Stimulated activated CD4-positive, alpha-beta T cell treated with anti-CD3 and anti-CD28 coated beads, Interleukin-15, amount 100 ng/mL, for 1 hour (primary cell): ENCODE measurements around the gene RPL27A.

Experiments used
- DNase-seq, 2 donors: peaks; one replicate each; pipeline ENCODE4 v3.0.0-alpha.2; 2020; ENCODE audit warnings: low read depth in 1 of 2, low spot score in 1 of 2

Gene RPL27A

DNA sequence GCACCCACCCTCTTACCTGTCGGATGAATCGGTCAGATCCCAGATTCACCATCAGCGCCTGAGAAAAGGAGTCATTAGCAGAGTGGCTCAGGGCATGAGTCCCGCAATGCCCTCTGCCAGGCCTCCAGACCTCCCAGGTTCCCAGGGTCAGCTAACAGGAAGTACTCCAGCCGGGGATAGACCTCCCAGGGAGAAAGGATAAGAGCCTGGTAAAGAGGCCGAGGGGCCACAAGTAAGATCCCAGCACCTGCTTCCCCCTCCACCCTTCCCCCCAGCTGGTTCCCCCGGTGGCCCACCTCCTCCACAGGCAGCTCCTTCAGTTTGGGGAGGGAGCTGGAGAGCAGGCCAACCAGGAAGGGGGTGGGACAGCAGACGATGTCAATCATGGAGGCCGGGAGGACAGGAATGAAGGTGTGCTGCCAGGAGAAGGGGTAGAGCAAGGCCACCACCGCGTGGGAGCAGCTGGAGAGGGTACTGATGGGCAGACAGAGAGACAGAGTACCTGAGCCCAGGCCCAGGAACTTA, 16.4 kb downstream of the RPL27A start:
- no peak for DNase-seq

DNA sequence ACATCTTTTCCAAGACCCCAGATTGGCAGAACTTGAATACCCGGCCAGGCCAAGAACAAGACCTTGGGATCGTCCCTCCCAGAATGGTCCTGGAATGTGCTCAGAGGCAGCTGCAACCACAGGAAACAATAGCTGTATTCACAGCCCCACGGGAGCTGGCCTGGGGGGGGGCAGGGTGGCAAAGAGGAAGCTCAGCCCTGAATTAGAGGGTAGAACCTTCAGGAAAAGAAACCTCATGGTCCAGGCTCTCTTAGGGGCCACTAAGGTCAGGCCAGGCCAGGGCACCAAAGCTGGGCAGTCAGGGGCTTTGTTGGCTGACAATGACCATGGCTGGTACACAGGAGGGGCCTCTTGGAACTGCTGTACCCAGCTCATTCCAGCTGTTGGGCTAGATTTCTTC, 17.3 kb downstream of the RPL27A start:
- no peak for DNase-seq

DNA sequence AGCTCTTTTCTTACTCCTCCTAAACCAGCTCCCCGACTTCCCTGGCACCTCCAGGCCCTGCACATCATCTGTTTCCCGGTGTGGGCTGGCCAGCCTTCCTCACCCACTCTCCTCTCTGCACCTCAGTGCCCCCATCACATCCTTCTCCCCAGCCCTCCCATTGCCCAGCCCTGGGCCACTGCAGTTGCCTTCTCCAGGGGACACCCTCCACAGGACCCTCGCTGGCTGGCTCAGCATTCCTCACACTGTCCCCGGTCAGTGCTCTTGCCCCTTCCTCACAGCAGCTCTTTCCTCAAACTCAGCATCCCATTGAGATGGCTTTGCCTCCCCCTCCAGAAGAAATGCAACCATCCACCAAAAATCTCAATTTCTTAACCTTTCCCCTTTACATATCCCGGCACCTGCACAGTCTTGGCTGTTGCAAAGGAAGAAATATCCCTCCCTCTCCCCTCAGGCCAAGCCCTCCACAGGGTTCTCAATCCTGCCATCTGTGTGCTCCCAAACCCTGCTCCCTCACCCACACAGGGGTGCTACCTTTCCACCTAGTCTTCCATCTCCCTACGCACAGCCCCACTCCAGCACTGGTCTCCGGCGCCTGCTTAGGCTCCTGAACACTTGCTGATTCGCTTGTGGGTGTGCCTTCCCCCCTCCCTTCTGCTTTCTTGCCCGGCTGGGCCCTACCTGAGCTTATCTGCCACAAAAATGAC, 19.5 kb downstream of the RPL27A start:
- no peak for DNase-seq

- no peak for DNase-seq
Measured at GRCh38 chr11:8702598-8702915, 20.0 kb downstream of the RPL27A start.

DNA sequence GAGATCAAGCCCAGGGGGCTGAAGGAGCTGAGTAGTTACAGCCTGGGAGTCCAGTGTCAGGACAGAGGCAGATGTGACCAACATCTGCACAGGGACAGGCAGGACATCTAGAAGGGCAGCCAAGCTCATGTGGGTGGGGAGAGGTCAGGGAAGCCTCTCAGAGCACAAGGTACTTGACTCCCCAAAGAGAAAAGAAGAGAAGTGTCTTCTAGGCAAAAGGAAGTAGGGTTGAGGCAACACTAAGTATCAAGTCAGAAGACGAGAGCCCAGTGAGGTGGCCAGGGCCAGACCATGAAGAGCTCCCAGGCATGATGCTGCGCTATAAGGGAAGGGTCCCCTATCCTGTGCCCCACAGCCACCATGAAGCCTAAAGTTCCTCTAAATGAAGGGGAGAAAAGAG, 21.5 kb downstream of the RPL27A start:
- DNase-seq, result no peak

- DNase-seq, result no peak
Measured at GRCh38 chr11:8705146-8705545, 22.6 kb downstream of the RPL27A start.

GRCh38 chr11:8706673-8707432, 24.3 kb downstream of the RPL27A start:
- no peak for DNase-seq

- DNase-seq, result no peak
Measured at GRCh38 chr11:8707541-8708191, 25.1 kb downstream of the RPL27A start.

DNA sequence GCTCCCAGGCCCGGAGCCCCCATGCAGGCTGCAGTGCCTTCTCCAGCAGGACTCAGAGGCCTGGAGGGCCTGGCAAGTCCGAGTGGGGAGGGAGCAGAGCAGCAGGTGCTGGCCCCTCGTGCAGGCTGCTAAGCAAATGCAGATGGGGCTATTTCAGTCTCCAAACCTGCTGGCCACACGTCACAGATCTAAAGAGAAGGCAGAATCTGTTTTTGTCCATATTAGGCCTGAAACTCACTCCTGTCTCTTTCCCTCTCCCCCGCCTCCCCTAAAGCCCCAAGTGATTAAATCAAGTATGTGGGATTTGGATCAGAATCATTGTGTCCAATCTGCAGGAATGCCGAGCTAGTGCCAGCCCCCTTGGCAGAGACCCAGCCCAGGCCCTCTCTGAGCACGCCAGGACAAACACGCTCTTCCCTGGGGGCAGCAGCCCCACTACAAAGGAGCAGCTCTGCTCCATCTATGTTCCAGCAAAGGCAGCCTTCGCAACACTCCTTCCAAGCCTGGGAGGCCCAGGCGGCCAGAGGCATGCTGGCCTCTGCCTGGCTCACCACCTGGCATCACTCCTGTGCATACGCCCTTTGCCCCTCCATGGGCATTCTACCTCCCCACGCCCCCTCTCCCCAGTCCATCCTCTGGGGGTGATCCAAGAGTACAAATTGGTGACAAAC, 26.5 kb downstream of the RPL27A start:
- DNase-seq, result no peak

- no peak for DNase-seq
Measured at GRCh38 chr11:8709777-8710176, 27.2 kb downstream of the RPL27A start.

- no peak for DNase-seq
Measured at GRCh38 chr11:8711895-8712442, 29.4 kb downstream of the RPL27A start.

DNA sequence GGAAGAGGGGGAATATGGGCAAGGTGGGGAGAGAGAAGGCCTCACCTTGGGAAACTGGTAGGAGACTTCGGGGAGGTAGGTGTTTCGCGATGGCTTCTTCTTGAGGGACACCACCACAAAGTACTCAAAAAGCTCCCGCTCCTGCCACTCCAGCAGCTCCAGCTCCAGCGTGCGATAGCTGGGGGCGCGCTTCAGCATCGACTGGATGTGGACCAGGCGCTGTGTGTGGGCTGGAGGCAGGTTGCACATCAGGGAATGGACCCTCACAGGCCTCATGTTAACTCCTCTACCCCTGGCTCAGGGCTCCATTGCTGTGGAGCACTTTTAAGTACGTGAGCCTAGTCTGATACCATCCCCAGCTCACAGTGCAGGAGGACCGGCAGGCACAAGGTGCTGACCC, 29.9 kb downstream of the RPL27A start:
- no peak for DNase-seq

GRCh38 chr11:8713760-8714454, 31.3 kb downstream of the RPL27A start:
- no peak for DNase-seq

GRCh38 chr11:8714622-8715225, 32.1 kb downstream of the RPL27A start:
- DNase-seq, result no peak

DNA sequence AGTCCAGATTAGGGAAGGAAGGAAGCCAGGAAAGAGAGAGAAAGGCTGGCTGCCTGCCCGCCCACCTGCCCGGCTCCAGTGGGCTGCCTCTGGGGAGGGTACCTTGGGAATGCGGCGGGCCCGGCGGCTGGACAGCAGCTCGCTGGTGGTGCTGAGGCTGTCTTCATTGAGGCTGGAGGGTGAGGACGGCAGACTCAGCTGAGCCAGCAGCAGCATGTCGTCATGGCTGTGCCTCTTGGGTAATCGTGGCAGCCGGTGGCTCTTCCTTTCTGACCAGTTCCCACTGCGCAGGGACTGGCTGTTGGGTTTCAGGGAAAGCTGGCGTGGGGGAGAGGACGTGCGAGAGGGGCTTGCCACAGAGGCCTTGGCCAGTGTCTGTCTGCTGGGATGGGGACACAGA, 32.9 kb downstream of the RPL27A start:
- DNase-seq, result no peak

GRCh38 chr11:8717544-8717875, 34.9 kb downstream of the RPL27A start:
- DNase-seq, result no peak

DNA sequence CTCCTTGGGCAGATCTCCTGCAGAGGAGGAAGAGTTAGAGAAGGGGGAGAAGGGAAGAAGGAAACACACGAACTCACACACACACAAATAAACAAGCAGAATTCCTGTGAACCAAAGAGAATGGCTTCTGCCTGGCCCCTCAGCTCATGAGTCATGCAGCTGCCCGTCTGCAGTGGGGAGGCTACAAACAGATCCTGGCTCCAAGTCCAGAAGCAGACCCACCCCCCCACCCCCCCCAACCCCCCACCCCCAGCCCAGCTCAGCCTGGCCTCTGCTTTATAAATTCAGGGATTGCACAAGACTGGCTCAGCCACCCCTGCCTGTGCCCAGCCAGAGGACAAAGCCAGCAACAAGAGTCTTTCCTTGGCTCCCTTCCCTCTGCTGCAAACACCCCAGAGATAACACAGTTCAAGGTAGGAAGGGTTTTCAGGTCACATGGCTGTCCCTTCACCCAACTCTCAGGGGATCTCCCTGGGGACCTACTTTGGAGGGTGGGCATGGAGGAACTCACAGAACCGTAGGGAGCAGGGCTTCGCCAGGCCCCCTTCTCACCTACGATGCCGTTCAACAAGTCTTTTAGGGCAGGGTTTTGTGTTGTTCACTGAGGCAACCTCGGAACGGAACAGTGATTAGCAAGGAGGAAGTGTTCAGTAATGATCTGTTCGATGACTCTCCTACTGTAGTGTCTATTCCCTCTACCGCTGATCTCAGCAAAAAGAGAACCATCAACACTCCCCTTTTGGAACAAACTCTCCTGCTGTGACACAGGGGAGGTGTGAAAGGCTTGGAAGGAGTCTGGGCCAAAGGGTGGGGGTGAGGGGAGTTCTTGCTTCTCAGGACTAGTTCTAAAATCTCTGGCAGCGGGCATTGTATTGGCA, 35.5 kb downstream of the RPL27A start:
- no peak for DNase-seq

DNA sequence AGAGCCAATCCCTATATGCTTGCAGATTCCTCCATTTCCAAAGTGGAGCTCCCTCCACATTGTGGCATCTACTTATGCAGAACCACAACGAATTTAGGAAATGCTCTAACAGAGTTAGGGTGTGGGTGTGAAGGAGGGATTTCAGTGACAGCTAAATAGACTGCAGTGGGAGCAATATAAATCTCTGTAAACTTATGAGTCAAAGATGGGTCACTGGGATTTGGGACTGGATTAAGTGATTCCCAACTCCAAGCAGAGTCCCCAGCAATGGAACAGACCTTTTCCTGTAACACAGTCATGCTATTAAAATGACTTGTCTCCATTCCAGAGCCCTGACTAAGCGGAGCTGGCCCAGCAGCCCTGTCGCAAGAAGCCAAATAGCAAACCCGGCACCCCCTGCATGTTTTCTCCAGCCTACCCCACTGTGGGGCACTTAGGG, 36.6 kb downstream of the RPL27A start:
- DNase-seq, result no peak

GRCh38 chr11:8719721-8720120, 37.1 kb downstream of the RPL27A start:
- no peak for DNase-seq
